NOMO-1 (cell line): ENCODE results near the gene AHNAK.
"Not testable (repeated sequence)": the region's sequence is repeated elsewhere in the genome, so short reads cannot be mapped to it uniquely, and the experiment has no call there.

Experiments used
- DNase-seq, 2 experiments: peaks; one replicate each; lab custom pipeline; 2025; ENCODE audit not compliant: unreplicated experiment in 2 of 2; lab: John Stamatoyannopoulos, UW

AHNAK gene

DNA sequence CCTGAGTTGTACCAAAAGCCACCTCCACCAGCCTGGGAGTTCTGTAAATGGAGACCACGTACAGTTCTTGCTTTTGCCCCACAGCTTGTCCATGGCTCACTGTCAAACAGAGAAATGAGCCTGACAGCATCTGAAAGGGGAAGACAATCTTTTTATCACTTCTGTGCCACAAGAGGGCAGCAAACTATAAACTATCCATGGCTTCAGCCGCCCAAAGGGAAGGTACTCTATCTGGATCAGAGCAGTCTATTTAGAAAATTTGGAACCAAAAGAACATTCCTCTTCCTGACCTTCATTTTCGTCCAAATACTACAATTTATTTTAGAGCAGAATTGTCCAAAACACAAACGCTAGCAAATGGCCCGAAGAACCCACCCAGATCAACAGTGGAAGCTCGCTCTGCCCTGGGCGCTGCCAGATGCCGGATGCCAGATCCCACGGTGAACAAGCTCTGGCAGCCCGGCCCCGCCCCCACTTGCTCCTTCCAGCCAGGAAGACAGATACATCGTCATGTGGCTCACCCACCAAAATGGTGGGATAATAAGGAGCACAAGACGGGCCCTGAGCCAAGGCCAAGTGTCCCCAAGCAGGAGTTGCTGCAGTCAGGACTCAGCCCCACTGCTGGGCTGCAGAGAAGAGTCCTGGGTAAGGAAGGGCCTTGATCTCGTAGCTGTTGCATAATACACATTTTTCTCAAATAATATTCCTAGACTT lies 151.6 kb downstream of the AHNAK start:
- peak; percentile 38 to 90 for DNase-seq

DNA sequence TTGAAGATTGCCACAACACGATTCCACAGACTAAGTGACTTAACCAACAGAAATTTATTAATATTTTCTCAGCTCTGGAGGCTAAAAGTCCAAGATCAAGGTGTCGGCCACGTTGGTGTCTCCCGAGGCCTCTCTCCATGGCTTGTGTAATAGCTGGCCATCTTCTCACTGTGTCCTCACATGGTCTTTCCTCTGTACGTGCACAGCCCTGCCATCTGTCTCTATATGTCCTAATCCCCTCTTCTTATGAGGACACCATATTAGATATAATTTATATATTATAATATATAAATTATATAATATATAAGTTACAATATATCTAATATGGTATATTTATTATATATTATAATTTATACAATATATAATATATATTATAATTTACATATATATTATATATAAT lies 152.9 kb downstream of the AHNAK start:
- no peak for DNase-seq

GRCh38 chr11:62393061-62393611 lies 153.5 kb downstream of the AHNAK start:
- no peak for DNase-seq

DNA sequence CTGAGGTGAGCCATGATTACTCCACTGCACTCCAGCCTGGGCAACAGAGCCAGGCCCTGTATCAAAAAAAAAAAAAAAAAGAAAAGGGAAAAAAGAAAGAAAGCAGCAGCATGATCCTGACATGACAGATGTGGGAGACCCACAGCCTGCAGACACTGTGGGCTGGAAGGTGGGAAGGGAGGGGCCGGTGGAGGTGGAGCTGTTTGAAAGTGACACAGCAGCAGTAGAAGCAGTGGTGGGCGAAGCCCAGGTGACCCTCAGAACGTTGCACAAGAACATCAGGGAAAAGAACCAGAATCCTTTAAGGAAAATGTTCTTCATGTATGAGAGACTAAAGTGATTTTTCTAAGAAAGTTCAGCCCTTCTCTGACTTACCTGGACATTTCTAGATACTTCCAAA lies 154.1 kb downstream of the AHNAK start:
- no peak for DNase-seq

GRCh38 chr11:62391642-62392425 lies 154.8 kb downstream of the AHNAK start:
- no peak for DNase-seq

DNA sequence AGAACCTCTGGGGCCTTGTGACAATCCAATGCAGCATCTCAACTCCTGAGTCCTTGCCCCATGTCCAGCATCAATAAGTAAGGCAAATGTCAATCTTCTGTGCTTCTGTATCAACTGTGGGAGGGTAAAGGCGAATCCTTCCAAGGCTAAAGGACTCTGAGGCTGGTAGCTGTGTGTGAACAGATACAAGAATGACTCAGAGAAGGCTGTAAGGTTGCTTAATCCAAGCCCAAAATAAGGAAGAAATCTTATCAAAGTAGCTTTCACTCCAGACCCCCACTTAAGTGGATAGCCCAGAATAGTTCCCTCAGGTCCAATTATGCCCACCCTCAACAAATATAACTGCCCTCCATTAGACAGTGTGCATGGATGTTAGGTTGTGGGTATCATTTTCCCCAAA lies 155.9 kb downstream of the AHNAK start:
- peak in 1 of 2 experiments; percentile 46 for DNase-seq

GRCh38 chr11:62390237-62390636 lies 156.4 kb downstream of the AHNAK start:
- no peak for DNase-seq

- DNase-seq: no peak
These were observed 157.6 kb downstream of the AHNAK start for GRCh38 chr11:62388999-62389398.

GRCh38 chr11:62387381-62387780 lies 159.2 kb downstream of the AHNAK start:
- DNase-seq: no peak

DNA sequence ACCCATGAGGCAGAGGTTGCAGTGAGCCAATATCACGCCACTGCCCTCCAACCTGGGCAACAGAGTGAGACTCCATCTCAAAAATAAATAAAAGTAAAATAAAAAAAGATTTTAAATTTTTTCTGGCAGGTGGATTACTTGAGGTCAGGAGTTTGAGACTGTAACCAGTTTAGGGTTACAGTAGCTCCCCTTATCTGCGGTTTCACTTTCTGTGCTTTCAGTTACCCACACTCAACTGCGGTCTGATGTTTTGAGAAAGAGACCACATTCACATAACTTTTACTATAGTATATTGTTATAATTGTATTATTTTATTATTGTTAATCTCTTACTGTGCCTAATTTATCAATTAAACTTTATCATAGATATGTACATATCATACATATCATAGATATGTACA lies 160.5 kb downstream of the AHNAK start:
- DNase-seq: not testable (repeated sequence)

- DNase-seq: no peak
These were observed 162.8 kb downstream of the AHNAK start for GRCh38 chr11:62383822-62384221.
